Smooth muscle cell of the brain vasculature (primary cell): ENCODE results near the gene MYO15A.

Experiments used
- DNase-seq: peaks from one replicate; pipeline ENCODE4 v3.0.0-alpha.2; 2012; ENCODE audit warnings: low read depth, low spot score

MYO15A gene

GRCh38 chr17:18184143-18185031, 75.8 kb downstream of the MYO15A start:
- no peak for DNase-seq

GRCh38 chr17:18185391-18185790, 76.8 kb downstream of the MYO15A start:
- DNase-seq: no peak

- no peak for DNase-seq
Measured at GRCh38 chr17:18185832-18186626, 77.5 kb downstream of the MYO15A start.

- no peak for DNase-seq
Measured at GRCh38 chr17:18186627-18186982, 78.0 kb downstream of the MYO15A start.

- no peak for DNase-seq
Measured at GRCh38 chr17:18187226-18187625, 78.7 kb downstream of the MYO15A start.

GRCh38 chr17:18187821-18188761, 79.5 kb downstream of the MYO15A start:
- no peak for DNase-seq

- DNase-seq: no peak
Measured at GRCh38 chr17:18190628-18191235, 82.2 kb downstream of the MYO15A start.

GRCh38 chr17:18191236-18191667, 82.7 kb downstream of the MYO15A start:
- DNase-seq: peak; percentile 37

GRCh38 chr17:18191967-18192366, 83.4 kb downstream of the MYO15A start:
- DNase-seq: no peak

GRCh38 chr17:18194394-18194793, 85.8 kb downstream of the MYO15A start:
- no peak for DNase-seq

- DNase-seq: no peak
Measured at GRCh38 chr17:18194804-18195203, 86.2 kb downstream of the MYO15A start.

GRCh38 chr17:18195246-18195645, 86.7 kb downstream of the MYO15A start:
- DNase-seq: no peak

- no peak for DNase-seq
Measured at GRCh38 chr17:18197535-18198194, 89.1 kb downstream of the MYO15A start.

GRCh38 chr17:18198530-18198929, 90.0 kb downstream of the MYO15A start:
- no peak for DNase-seq

- no peak for DNase-seq
Measured at GRCh38 chr17:18201108-18201507, 92.6 kb downstream of the MYO15A start.

GRCh38 chr17:18203308-18203707, 94.8 kb downstream of the MYO15A start:
- DNase-seq: no peak

GRCh38 chr17:18205861-18206260, 97.3 kb downstream of the MYO15A start:
- no peak for DNase-seq

- no peak for DNase-seq
Measured at GRCh38 chr17:18206962-18207361, 98.4 kb downstream of the MYO15A start.

- no peak for DNase-seq
Measured at GRCh38 chr17:18208092-18208491, 99.5 kb downstream of the MYO15A start.

- no peak for DNase-seq
Measured at GRCh38 chr17:18213666-18214270, 105.2 kb downstream of the MYO15A start.
